Kidney epithelial cell (primary cell): Measurements from ENCODE around the gene ATP6V1B1. TPM values are rescaled to one million over a fixed set of nuclear protein-coding genes. Genes with fewer than 3 reads are reported as not detected.

Source experiments
- DNase-seq: peaks from one replicate; pipeline ENCODE4 v3.0.0-alpha.2; 2010; ENCODE audit warnings: low read depth
- H3K27me3 ChIP-seq: 2 replicates; pipeline ENCODE4 v1.6.0; 2011; ENCODE audit warnings: low read length; ENCODE audit not compliant: control insufficient read depth, insufficient read depth
- H3K36me3 ChIP-seq: 2 replicates; pipeline ENCODE4 v1.5.1; 2011; ENCODE audit warnings: low read length; ENCODE audit not compliant: control insufficient read depth, insufficient read depth
- H3K4me3 ChIP-seq: 2 replicates; pipeline ENCODE4 v1.5.1; 2011; ENCODE audit warnings: low read depth, mild to moderate bottlenecking, control low read depth, low read length
- total RNA-seq: library from RNA; depleted of rRNA; stranded (reverse); fragments of >200 nt; gene quantifications from 2 replicates; pipeline ENCODE4 v1.2.3, GENCODE V29; 2015
- TF ChIP-seq, protein P1 (sequence below): IDR thresholded peaks from 2 replicates; pipeline ENCODE4 v1.5.1; 2011; ENCODE audit warnings: mild to moderate bottlenecking, moderate library complexity, low read length, control low read depth, inconsistent platforms; ENCODE audit not compliant: insufficient read depth, poor library complexity, severe bottlenecking

Gene ATP6V1B1
- total RNA-seq, 1 donor from 2014 or later: not detected

DNA sequence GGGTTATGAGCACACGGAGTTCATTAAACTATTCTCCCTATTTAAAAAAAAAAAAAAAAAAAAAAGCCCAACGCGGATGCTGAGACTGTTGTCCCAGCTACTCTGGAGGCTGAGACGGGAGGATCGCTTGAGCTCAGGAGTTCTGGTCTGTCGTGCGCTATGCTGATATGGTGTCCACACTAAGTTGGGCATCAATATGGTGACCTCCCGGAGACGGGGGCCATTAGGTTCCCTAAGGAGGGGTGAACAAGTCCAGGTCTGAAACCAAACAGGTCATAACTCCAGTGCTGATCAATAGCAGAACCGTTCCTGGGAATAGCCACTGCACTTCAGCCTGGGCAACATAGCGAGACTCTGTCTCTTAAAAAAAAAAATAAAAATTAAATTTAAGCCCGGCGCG is 29.8 kb downstream of the ATP6V1B1 start:
- Histone ChIP-seq H3K27me3 (peaks cover 21% of the 10 kb centered on the region), H3K4me3 (no peak overlapping the region), H3K36me3 (no peaks in the 10 kb centered on the region)
- no peak for DNase-seq
- TF ChIP-seq, protein P1, sequence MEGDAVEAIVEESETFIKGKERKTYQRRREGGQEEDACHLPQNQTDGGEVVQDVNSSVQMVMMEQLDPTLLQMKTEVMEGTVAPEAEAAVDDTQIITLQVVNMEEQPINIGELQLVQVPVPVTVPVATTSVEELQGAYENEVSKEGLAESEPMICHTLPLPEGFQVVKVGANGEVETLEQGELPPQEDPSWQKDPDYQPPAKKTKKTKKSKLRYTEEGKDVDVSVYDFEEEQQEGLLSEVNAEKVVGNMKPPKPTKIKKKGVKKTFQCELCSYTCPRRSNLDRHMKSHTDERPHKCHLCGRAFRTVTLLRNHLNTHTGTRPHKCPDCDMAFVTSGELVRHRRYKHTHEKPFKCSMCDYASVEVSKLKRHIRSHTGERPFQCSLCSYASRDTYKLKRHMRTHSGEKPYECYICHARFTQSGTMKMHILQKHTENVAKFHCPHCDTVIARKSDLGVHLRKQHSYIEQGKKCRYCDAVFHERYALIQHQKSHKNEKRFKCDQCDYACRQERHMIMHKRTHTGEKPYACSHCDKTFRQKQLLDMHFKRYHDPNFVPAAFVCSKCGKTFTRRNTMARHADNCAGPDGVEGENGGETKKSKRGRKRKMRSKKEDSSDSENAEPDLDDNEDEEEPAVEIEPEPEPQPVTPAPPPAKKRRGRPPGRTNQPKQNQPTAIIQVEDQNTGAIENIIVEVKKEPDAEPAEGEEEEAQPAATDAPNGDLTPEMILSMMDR: no peak

DNA sequence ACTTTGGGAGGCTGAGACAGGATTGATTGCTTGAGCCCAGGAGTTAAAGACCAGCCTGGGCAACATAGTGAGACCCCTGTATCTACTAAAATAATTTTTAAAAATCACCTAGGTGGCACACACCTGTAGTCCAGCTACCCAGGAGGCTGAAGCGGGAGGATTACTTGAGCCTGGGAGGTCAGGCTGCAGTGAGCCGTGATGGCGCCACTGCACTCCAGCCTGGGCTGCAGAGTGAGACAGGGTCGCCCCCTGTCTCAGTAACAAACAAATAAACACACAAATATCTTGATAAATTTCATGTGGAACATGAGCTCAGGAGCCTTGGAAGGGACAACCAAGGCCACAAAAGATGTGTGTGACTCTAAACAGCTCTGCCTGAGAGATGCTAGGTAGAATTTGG is 31.0 kb downstream of the ATP6V1B1 start:
- TF ChIP-seq, protein P1: no peak
- DNase-seq: no peak
- H3K27me3 ChIP-seq: peaks cover 21% of the 10 kb centered on the region
- H3K4me3 ChIP-seq: no peak overlapping the region
- no peaks in the 10 kb centered on the region for H3K36me3 ChIP-seq

DNA sequence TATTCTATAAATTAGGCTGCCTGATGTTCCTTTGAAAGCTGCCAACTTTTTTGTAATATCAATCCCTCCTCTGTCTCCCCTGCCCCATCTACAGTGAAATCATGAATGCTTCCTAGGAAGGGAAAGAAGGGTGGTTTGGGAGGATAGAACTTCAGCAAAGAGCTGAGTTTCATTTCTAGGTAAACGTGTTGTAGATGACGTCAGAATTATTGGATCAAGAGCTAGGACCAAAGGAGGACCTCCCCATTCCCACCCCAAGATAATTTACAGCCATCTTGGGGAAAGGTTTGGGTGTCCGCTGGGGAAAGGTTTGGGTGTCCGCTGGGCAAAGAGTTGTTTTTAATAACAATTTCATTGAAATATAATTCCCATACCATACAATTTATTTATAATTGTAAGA is 31.5 kb downstream of the ATP6V1B1 start:
- TF ChIP-seq, protein P1: no peak
- Histone ChIP-seq H3K4me3 (no peak overlapping the region), H3K36me3 (no peaks in the 10 kb centered on the region), H3K27me3 (peaks cover 20% of the 10 kb centered on the region)
- no peak for DNase-seq

DNA sequence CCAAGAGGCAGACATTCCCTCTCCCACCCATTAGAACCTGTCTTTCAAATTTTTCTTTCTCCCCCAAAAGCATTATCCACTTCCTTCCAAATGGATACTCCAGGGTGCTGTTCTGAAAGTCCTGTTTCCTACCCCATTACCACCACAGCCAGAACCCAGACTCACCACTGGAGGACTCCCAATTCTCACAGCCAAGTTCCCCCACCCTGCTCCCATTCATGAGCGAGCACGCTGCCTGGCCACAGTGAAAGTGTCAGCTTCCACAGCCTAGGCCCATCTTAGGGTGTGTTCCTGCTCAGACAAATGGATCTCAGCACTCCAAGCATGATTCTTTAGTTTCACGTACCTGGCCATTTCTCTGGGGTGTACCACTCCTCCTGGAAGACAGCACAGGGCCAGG is 38.9 kb downstream of the ATP6V1B1 start:
- Histone ChIP-seq H3K36me3 (no peaks in the 10 kb centered on the region), H3K27me3 (no peaks in the 10 kb centered on the region), H3K4me3 (no peak overlapping the region)
- no peak for DNase-seq
- TF ChIP-seq, protein P1: no peak

DNA sequence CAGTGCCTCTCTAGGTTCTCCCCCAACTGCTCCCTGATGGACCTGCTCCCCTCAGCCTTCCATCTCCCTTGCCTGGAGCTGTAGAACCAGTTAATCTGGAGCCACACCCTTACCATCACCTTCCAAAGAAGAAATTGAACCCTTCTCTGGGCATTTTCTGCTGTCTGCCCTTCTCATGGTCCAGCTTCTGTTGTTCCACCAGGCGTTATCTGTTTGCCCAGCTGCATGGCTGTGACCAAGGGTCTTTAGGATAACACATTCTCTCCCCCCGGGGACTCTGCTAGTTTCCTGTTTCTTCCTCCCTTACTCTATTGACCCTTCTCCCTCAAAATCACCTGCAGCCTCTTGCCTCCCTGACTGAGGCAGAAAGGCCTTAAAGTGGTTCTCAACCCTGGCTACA is 39.5 kb downstream of the ATP6V1B1 start:
- H3K4me3 ChIP-seq: no peak overlapping the region
- DNase-seq: no peak
- TF ChIP-seq, protein P1: no peak
- H3K36me3 ChIP-seq: no peaks in the 10 kb centered on the region
- no peaks in the 10 kb centered on the region for H3K27me3 ChIP-seq

DNA sequence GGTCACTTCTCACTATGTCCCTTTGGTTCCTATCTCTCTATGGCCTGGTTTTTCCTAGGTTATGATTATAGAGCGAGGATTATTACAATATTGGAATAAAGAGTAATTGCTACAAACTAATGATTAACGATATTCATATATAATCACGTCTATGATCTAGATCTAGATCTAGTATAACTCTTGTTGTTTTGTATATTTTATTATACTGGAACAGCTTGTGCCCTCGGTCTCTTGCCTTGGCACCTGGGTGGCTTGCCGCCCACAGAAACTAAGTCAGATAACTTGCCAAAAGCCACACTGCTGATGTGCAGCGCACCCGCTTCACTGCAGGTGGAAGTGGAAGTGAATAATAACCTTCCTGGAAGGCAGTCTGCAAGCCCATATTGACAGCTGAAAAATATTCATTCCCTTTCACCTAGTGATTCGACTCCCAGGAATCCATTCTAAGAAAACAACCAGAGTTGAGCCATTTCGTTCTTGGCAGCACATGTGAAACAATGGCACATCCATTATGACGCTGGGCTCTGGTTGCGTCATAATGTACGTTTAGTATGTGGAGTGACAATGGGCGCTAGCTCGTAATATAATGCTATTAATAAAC is 42.0 kb downstream of the ATP6V1B1 start:
- DNase-seq: peak; percentile 25
- H3K36me3 ChIP-seq: no peaks in the 10 kb centered on the region
- H3K27me3 ChIP-seq: no peaks in the 10 kb centered on the region
- TF ChIP-seq, protein P1: no peak
- no peak overlapping the region for H3K4me3 ChIP-seq
